Activated CD4-positive, alpha-beta T cell treated with anti-CD3 and anti-CD28 coated beads for 36 hours (primary cell): ENCODE data around the gene CXXC1. TPM values are rescaled to one million over a fixed set of nuclear protein-coding genes. Genes with fewer than 3 reads are reported as not detected.

Source experiments
- ATAC-seq: fragments of 200-7000 bp; cut with Tn5 transposase; one replicate; pipeline ENCODE4 v1.10.0; 2021; ENCODE audit warnings: mild to moderate bottlenecking, moderate library complexity
- CTCF ChIA-PET: fragments of 350-600 bp; sonication (Branson Sonifier 250); formaldehyde crosslinking; loops from one replicate; lab custom pipeline; 2021; ENCODE audit warnings: antibody characterized with exemption; lab: Charles Lee
- POLR2A ChIA-PET: fragments of 350-600 bp; sonication (Branson Sonifier 250); formaldehyde crosslinking; loops from one replicate; lab custom pipeline; 2021; ENCODE audit warnings: antibody characterized with exemption, inconsistent platforms; lab: Charles Lee
- DNase-seq: peaks from one replicate; pipeline ENCODE4 v3.0.0-alpha.2; 2020
- H3K27ac Mint-ChIP-seq: one replicate; pipeline ENCODE4 v1.8.0; 2021; ENCODE audit warnings: mixed read lengths
- H3K27me3 Mint-ChIP-seq: one replicate; pipeline ENCODE4 v1.8.0; 2021; ENCODE audit warnings: mixed read lengths
- H3K36me3 Mint-ChIP-seq: one replicate; pipeline ENCODE4 v1.8.0; 2021; ENCODE audit warnings: low read depth, mixed read lengths
- H3K4me1 Mint-ChIP-seq: one replicate; pipeline ENCODE4 v1.8.0; 2021; ENCODE audit warnings: mixed read lengths
- H3K4me3 Mint-ChIP-seq: one replicate; pipeline ENCODE4 v1.8.0; 2021; ENCODE audit warnings: mild to moderate bottlenecking, moderate library complexity, mixed read lengths
- H3K9me3 Mint-ChIP-seq: one replicate; pipeline ENCODE4 v1.8.0; 2021; ENCODE audit warnings: low read depth, mixed read lengths
- intact Hi-C, 2 experiments: fragments of 100-400 bp; cut with DNase I in 1 of 2; cut with micrococcal nuclease in 1 of 2; formaldehyde crosslinking; loops; one replicate each; pipeline versions ENCODE4 v1.14.2 to v1.15.1; 2022 to 2024; cut with DNase I, micrococcal nuclease
- total RNA-seq, 2 experiments: library from RNA; stranded (reverse); gene quantifications; one replicate each; pipeline ENCODE4 v1.2.3, GENCODE V29; 2021

The CXXC1 gene
- total RNA-seq, 2 experiments from 2014 or later = 68.6 to 80.0 TPM

- peak overlapping the region; percentile 22 for H3K27ac Mint-ChIP-seq
- intact Hi-C loops = loop anchor here in 1 of 2 experiments (5.0 to 10.0 kb wide), 3 partner anchors 594 to 1329 kb away; partner anchors contain the start of genes ELAC1, ME2 and SMAD7
- no peak for ATAC-seq
- CTCF ChIA-PET = no interaction called here
- POLR2A ChIA-PET = no interaction called here
- H3K4me1 Mint-ChIP-seq = peaks cover 39% of the 10 kb centered on the region
- no peaks in the 10 kb centered on the region for H3K9me3 Mint-ChIP-seq
- H3K27me3 Mint-ChIP-seq = no peaks in the 10 kb centered on the region
- no peak overlapping the region for H3K4me3 Mint-ChIP-seq
- peaks cover 65% of the 10 kb centered on the region for H3K36me3 Mint-ChIP-seq
- no peak for DNase-seq
Observed at GRCh38 chr18:50283469-50284209, 3.9 kb downstream of the CXXC1 start.

- Mint-ChIP-seq H3K27me3 (no peaks in the 10 kb centered on the region), H3K4me1 (peaks cover 42% of the 10 kb centered on the region), H3K36me3 (peaks cover 65% of the 10 kb centered on the region), H3K4me3 (peak overlapping the region; percentile 18), H3K9me3 (no peaks in the 10 kb centered on the region), H3K27ac (no peak overlapping the region)
- CTCF ChIA-PET = interaction anchor here (0.7 to 2.1 kb wide), 3 partner anchors 21 to 438 kb away, joined by 3 to 7 read pairs (median 3); no protein-coding TSS in a partner anchor
- ATAC-seq (no peak), DNase-seq (no peak)
- intact Hi-C loops = loop anchor here in 1 of 2 experiments (5.0 to 10.0 kb wide), 3 partner anchors 595 to 1328 kb away; partner anchors contain the start of genes ELAC1, ME2 and SMAD7
- POLR2A ChIA-PET = no interaction called here
Observed at GRCh38 chr18:50282521-50283335, 4.8 kb downstream of the CXXC1 start.

- Mint-ChIP-seq H3K4me3 (peak overlapping the region; percentile 91), H3K9me3 (no peaks in the 10 kb centered on the region), H3K36me3 (peaks cover 64% of the 10 kb centered on the region), H3K27me3 (no peaks in the 10 kb centered on the region), H3K27ac (peak overlapping the region; percentile 79), H3K4me1 (peaks cover 41% of the 10 kb centered on the region)
- DNase-seq (no peak), ATAC-seq (no peak)
- intact Hi-C loops = loop anchor here (1.0 to 10.0 kb wide), 8 partner anchors 16 to 1327 kb away; partner anchors contain the start of genes CFAP53 (in 2 of the 2), ELAC1 (in 1 of the 2), ME2 (in 1 of the 2) and RPL17 (in 1 of the 2)
- POLR2A ChIA-PET = interaction anchor here (0.6 to 1.4 kb wide), 4 partner anchors 16 to 1511 kb away, joined by 3 to 6 read pairs (median 3); partner anchors contain the start of gene CFAP53
- CTCF ChIA-PET = interaction anchor here (0.6 to 2.1 kb wide), 9 partner anchors 12 to 437 kb away, joined by 3 to 7 read pairs (median 3); partner anchors contain the start of gene CFAP53
Observed at GRCh38 chr18:50281972-50282520, 5.4 kb downstream of the CXXC1 start.

- Mint-ChIP-seq H3K27me3 (no peaks in the 10 kb centered on the region), H3K4me1 (peaks cover 35% of the 10 kb centered on the region), H3K4me3 (peak within 1 kb of the TSS; percentile 91), H3K27ac (peak within 1 kb of the TSS; percentile 79), H3K36me3 (peaks cover 64% of the 10 kb centered on the region), H3K9me3 (no peaks in the 10 kb centered on the region)
- DNase-seq = peak; percentile 97
- intact Hi-C loops = loop anchor here (1.0 to 10.0 kb wide), 8 partner anchors 15 to 1327 kb away; partner anchors contain the start of genes CFAP53 (in 2 of the 2), ELAC1 (in 1 of the 2), ME2 (in 1 of the 2) and RPL17 (in 1 of the 2)
- peak; percentile 91 for ATAC-seq
- ChIA-PET CTCF (interaction anchor here (0.6 to 2.1 kb wide), 9 partner anchors 11 to 1861 kb away, joined by 3 to 7 read pairs (median 3); partner anchors contain the start of gene CFAP53), POLR2A (interaction anchor here (0.6 to 1.4 kb wide), 4 partner anchors 15 to 1510 kb away, joined by 3 to 6 read pairs (median 3); partner anchors contain the start of gene CFAP53)
Observed at GRCh38 chr18:50281295-50281971, 6.1 kb downstream of the CXXC1 start, which contains the start of gene MBD1. Gene MBD1 (minus strand): TSS chr18:50281523. CDS start chr18:50279992, 1,531 bp downstream.

- Mint-ChIP-seq H3K4me3 (peak overlapping the region; percentile 91), H3K4me1 (peaks cover 30% of the 10 kb centered on the region), H3K36me3 (peaks cover 66% of the 10 kb centered on the region), H3K27ac (peak overlapping the region; percentile 79), H3K27me3 (no peaks in the 10 kb centered on the region), H3K9me3 (no peaks in the 10 kb centered on the region)
- DNase-seq (no peak), ATAC-seq (no peak)
- ChIA-PET CTCF (interaction anchor here (0.6 to 2.1 kb wide), 4 partner anchors 13 to 1861 kb away, joined by 3 to 7 read pairs (median 5); no protein-coding TSS in a partner anchor), POLR2A (interaction anchor here (1.4 kb wide), 1 partner anchor 14 kb away, joined by 6 read pairs; the partner anchor contains the start of gene CFAP53)
- intact Hi-C loops = loop anchor here (1.0 to 10.0 kb wide), 8 partner anchors 14 to 1326 kb away; partner anchors contain the start of genes CFAP53 (in 2 of the 2), ELAC1 (in 1 of the 2), ME2 (in 1 of the 2) and RPL17 (in 1 of the 2)
Observed at GRCh38 chr18:50280707-50281294, 6.7 kb downstream of the CXXC1 start.

GRCh38 chr18:50279752-50280151 is 7.7 kb downstream of the CXXC1 start:
- peak overlapping the region; percentile 91 for H3K4me3 Mint-ChIP-seq
- POLR2A ChIA-PET = no interaction called here
- intact Hi-C loops = loop anchor here in 1 of 2 experiments (5.0 to 10.0 kb wide), 3 partner anchors 598 to 1325 kb away; partner anchors contain the start of genes ELAC1, ME2 and SMAD7
- H3K27me3 Mint-ChIP-seq = no peaks in the 10 kb centered on the region
- H3K9me3 Mint-ChIP-seq = no peaks in the 10 kb centered on the region
- H3K27ac Mint-ChIP-seq = peak overlapping the region; percentile 79
- H3K36me3 Mint-ChIP-seq = peaks cover 65% of the 10 kb centered on the region
- peaks cover 29% of the 10 kb centered on the region for H3K4me1 Mint-ChIP-seq
- DNase-seq (no peak), ATAC-seq (no peak)
- CTCF ChIA-PET = interaction anchor here (0.6 to 1.1 kb wide), 2 partner anchors 11 to 78 kb away, joined by 3 to 5 read pairs; no protein-coding TSS in a partner anchor

GRCh38 chr18:50277942-50278341 is 9.6 kb downstream of the CXXC1 start:
- H3K4me1 Mint-ChIP-seq = peaks cover 23% of the 10 kb centered on the region
- intact Hi-C loops = no loop called here
- POLR2A ChIA-PET = no interaction called here
- H3K27ac Mint-ChIP-seq = no peak overlapping the region
- H3K4me3 Mint-ChIP-seq = no peak overlapping the region
- ATAC-seq (no peak), DNase-seq (no peak)
- H3K36me3 Mint-ChIP-seq = peaks cover 59% of the 10 kb centered on the region
- no peaks in the 10 kb centered on the region for H3K27me3 Mint-ChIP-seq
- CTCF ChIA-PET = no interaction called here
- H3K9me3 Mint-ChIP-seq = no peaks in the 10 kb centered on the region

- Mint-ChIP-seq H3K27ac (no peak overlapping the region), H3K27me3 (no peaks in the 10 kb centered on the region), H3K9me3 (no peaks in the 10 kb centered on the region), H3K4me3 (no peak overlapping the region), H3K4me1 (peaks cover 23% of the 10 kb centered on the region), H3K36me3 (peaks cover 57% of the 10 kb centered on the region)
- intact Hi-C loops = no loop called here
- ChIA-PET CTCF (no interaction called here), POLR2A (interaction anchor here (0.6 kb wide), 1 partner anchor 108 kb away, joined by 3 read pairs; no protein-coding TSS in a partner anchor)
- ATAC-seq (no peak), DNase-seq (no peak)
Observed at GRCh38 chr18:50276452-50276851, 11.0 kb downstream of the CXXC1 start.

- Mint-ChIP-seq H3K27ac (no peak overlapping the region), H3K4me3 (no peak overlapping the region), H3K27me3 (no peaks in the 10 kb centered on the region), H3K36me3 (peaks cover 52% of the 10 kb centered on the region), H3K4me1 (peaks cover 20% of the 10 kb centered on the region), H3K9me3 (no peaks in the 10 kb centered on the region)
- ChIA-PET POLR2A (interaction anchor here (0.6 kb wide), 1 partner anchor 109 kb away, joined by 3 read pairs; no protein-coding TSS in a partner anchor), CTCF (no interaction called here)
- DNase-seq (no peak), ATAC-seq (no peak)
- intact Hi-C loops = no loop called here
Observed at GRCh38 chr18:50275503-50276036, 11.9 kb downstream of the CXXC1 start.
